ENCODE results near the gene ZYX. TPM values are rescaled to one million over a fixed set of nuclear protein-coding genes. Genes with fewer than 3 reads are reported as not detected.

Gene ZYX
- total and polyA plus RNA-seq, 9 of the 15 experiments (the other 6 are each of a cell fraction or from before 2014, with no cell fraction given), result 1.8 to 130 (median 15.7) TPM

GRCh38 chr7:143380646-143381426 is at the start of gene ZYX (continued):
- peak; percentile 98 for TF ChIP-seq VEZF1 (CRISPR knock-in tag; IDR thresholded peaks at IDR 0.05)
- TF ChIP-seq ZBED1 (IDR thresholded peaks at IDR 0.05), result 0 out of 2 replicates have a peak, but pooled peaks have one; percentile 20
- TF ChIP-seq YY1 (IDR thresholded peaks at IDR 0.05; ENCODE audit: borderline replicate concordance in 1 of 3, control insufficient read depth in 1 of 3, extremely low read depth in 1 of 3, insufficient read depth in 3 of 3, insufficient read length in 1 of 3, insufficient replicate concordance in 2 of 3, low read depth in 1 of 3, low read length in 2 of 3), result peak in 2 of 3 experiments; percentile 71 to 80
- TF ChIP-seq, protein P1, sequence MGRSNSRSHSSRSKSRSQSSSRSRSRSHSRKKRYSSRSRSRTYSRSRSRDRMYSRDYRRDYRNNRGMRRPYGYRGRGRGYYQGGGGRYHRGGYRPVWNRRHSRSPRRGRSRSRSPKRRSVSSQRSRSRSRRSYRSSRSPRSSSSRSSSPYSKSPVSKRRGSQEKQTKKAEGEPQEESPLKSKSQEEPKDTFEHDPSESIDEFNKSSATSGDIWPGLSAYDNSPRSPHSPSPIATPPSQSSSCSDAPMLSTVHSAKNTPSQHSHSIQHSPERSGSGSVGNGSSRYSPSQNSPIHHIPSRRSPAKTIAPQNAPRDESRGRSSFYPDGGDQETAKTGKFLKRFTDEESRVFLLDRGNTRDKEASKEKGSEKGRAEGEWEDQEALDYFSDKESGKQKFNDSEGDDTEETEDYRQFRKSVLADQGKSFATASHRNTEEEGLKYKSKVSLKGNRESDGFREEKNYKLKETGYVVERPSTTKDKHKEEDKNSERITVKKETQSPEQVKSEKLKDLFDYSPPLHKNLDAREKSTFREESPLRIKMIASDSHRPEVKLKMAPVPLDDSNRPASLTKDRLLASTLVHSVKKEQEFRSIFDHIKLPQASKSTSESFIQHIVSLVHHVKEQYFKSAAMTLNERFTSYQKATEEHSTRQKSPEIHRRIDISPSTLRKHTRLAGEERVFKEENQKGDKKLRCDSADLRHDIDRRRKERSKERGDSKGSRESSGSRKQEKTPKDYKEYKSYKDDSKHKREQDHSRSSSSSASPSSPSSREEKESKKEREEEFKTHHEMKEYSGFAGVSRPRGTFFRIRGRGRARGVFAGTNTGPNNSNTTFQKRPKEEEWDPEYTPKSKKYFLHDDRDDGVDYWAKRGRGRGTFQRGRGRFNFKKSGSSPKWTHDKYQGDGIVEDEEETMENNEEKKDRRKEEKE (IDR thresholded peaks at IDR 0.05; ENCODE audit: borderline replicate concordance in 1 of 2, control insufficient read depth in 1 of 2, low read depth in 2 of 2, low read length in 1 of 2), result 0 out of 4 replicates have a peak, but pooled peaks of 1 of the 2 experiments have one; percentile 68
- peak; percentile 48 for TF ChIP-seq NFIC (IDR thresholded peaks at IDR 0.05)
- peak; percentile 62 for TF ChIP-seq TBP (optimal IDR thresholded peaks at IDR 0.05; ENCODE audit: low read depth, low read length)
- peak; percentile 78 for TF ChIP-seq PML (IDR thresholded peaks at IDR 0.05; ENCODE audit: low read length)
- TF ChIP-seq EP300 (IDR thresholded peaks at IDR 0.05; ENCODE audit: low read length), result peak; percentile 24
- TF ChIP-seq TOE1 (IDR thresholded peaks at IDR 0.05; ENCODE audit: borderline replicate concordance), result 0 out of 2 replicates have a peak, but pooled peaks have one; percentile 11
- TF ChIP-seq TOE1 (CRISPR knock-in tag; IDR thresholded peaks at IDR 0.05; ENCODE audit: borderline replicate concordance, low read depth), result no peak
- TF ChIP-seq EZH2 (IDR thresholded peaks at IDR 0.05; ENCODE audit: borderline replicate concordance, low read depth, low read length), result no peak
- TF ChIP-seq SRF (CRISPR knock-in tag; IDR thresholded peaks at IDR 0.05), result peak; percentile 96 to 98
- 0 out of 2 replicates have a peak, but pooled peaks have one; percentile 6 for TF ChIP-seq CHD2 (IDR thresholded peaks at IDR 0.05; ENCODE audit: low read depth, low read length)
- peak; percentile 73; the same call in 1 of the 2 replicates for TF ChIP-seq NFRKB (IDR thresholded peaks at IDR 0.05; ENCODE audit: low read depth)
- TF ChIP-seq ZNF695 (CRISPR knock-in tag; IDR thresholded peaks at IDR 0.05), result no peak
- no peak for TF ChIP-seq GTF2A2 (tag; IDR thresholded peaks at IDR 0.05)
- peak; percentile 74 for TF ChIP-seq KLF13 (tag; IDR thresholded peaks at IDR 0.05; ENCODE audit: borderline replicate concordance, low read depth)
- TF ChIP-seq, protein P2, sequence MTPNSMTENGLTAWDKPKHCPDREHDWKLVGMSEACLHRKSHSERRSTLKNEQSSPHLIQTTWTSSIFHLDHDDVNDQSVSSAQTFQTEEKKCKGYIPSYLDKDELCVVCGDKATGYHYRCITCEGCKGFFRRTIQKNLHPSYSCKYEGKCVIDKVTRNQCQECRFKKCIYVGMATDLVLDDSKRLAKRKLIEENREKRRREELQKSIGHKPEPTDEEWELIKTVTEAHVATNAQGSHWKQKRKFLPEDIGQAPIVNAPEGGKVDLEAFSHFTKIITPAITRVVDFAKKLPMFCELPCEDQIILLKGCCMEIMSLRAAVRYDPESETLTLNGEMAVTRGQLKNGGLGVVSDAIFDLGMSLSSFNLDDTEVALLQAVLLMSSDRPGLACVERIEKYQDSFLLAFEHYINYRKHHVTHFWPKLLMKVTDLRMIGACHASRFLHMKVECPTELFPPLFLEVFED (CRISPR knock-in tag; conservative IDR thresholded peaks at IDR 0.05), result 0 out of 2 replicates have a peak, but pooled peaks have one; percentile 3
- TF ChIP-seq U2AF1 (optimal IDR thresholded peaks at IDR 0.05; ENCODE audit: low read depth, low read length), result peak; percentile 86
- TF ChIP-seq HNRNPL (IDR thresholded peaks at IDR 0.05; ENCODE audit: low read depth, low read length), result peak; percentile 57; the same call in 1 of the 2 replicates
- TF ChIP-seq ZNF76 (CRISPR knock-in tag; IDR thresholded peaks at IDR 0.05; ENCODE audit: borderline replicate concordance), result 0 out of 2 replicates have a peak, but pooled peaks have one; percentile 34

Data from K562 (cell line).